Vagina (tissue), 2 donors: ENCODE measurements around the gene NKAIN2.

Experiments used
- POLR2A ChIP-seq, 2 donors: fragments of 450-650 bp; IDR thresholded peaks; one replicate each; pipeline ENCODE4 v1.6.1; 2017; ENCODE audit warnings: antibody characterized with exemption in 2 of 2, mild to moderate bottlenecking in 2 of 2, moderate library complexity in 2 of 2
- POLR2AphosphoS5 ChIP-seq, 2 donors: sonication (generic); formaldehyde crosslinking; IDR thresholded peaks; one replicate each; pipeline ENCODE4 v1.9.0; 2017; ENCODE audit warnings: antibody characterized with exemption in 2 of 2, mild to moderate bottlenecking in 2 of 2, low read depth in 1 of 2; ENCODE audit not compliant: insufficient read depth in 1 of 2
- TF ChIP-seq, protein P1 (sequence below), 3 experiments: fragments of 450-650 bp in 2 of 3; fragments of 200-600 bp in 1 of 3; sonication (generic) in 1 of 3; IDR thresholded peaks; one replicate each; pipeline ENCODE4 v1.5.1; 2017 to 2019; ENCODE audit warnings: antibody characterized with exemption in 3 of 3, mild to moderate bottlenecking in 2 of 3, moderate library complexity in 2 of 3

DNA sequence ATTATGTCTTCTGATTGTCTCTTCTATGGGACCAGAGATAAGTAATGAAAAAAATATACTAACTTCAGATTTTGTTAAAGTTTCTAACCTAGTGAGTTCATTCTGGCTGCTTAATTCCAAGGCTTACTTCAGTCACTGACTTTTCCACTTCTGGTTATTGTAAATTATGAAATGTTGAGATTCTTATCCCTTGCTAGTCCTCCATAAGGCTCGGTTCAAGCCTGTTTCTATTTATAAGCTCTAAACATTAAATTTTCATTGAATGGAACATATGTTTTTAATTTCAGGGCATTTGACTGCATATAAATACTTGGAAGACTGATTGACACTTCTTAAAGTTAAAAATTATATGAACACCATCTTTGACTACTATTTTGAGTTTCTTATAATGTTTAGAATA lies 23.6 kb upstream of the NKAIN2 start:
- TF ChIP-seq, protein P1, sequence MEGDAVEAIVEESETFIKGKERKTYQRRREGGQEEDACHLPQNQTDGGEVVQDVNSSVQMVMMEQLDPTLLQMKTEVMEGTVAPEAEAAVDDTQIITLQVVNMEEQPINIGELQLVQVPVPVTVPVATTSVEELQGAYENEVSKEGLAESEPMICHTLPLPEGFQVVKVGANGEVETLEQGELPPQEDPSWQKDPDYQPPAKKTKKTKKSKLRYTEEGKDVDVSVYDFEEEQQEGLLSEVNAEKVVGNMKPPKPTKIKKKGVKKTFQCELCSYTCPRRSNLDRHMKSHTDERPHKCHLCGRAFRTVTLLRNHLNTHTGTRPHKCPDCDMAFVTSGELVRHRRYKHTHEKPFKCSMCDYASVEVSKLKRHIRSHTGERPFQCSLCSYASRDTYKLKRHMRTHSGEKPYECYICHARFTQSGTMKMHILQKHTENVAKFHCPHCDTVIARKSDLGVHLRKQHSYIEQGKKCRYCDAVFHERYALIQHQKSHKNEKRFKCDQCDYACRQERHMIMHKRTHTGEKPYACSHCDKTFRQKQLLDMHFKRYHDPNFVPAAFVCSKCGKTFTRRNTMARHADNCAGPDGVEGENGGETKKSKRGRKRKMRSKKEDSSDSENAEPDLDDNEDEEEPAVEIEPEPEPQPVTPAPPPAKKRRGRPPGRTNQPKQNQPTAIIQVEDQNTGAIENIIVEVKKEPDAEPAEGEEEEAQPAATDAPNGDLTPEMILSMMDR (IDR thresholded peaks at IDR 0.05): no peak
- TF ChIP-seq POLR2A (IDR thresholded peaks at IDR 0.05) (no peak), POLR2AphosphoS5 (IDR thresholded peaks at IDR 0.05; ENCODE audit: insufficient read depth in 1 of 2, low read depth in 1 of 2) (no peak)
